Activated T-cell treated with anti-CD3 and anti-CD28 coated beads, Interleukin-2, amount 50 U/mL, for 48 hours (primary cell): ENCODE data around the gene RFNG.

Experiments
- DNase-seq, 2 experiments: peaks; one replicate each; pipeline ENCODE4 v3.0.0-alpha.2; 2020

Gene RFNG

DNA sequence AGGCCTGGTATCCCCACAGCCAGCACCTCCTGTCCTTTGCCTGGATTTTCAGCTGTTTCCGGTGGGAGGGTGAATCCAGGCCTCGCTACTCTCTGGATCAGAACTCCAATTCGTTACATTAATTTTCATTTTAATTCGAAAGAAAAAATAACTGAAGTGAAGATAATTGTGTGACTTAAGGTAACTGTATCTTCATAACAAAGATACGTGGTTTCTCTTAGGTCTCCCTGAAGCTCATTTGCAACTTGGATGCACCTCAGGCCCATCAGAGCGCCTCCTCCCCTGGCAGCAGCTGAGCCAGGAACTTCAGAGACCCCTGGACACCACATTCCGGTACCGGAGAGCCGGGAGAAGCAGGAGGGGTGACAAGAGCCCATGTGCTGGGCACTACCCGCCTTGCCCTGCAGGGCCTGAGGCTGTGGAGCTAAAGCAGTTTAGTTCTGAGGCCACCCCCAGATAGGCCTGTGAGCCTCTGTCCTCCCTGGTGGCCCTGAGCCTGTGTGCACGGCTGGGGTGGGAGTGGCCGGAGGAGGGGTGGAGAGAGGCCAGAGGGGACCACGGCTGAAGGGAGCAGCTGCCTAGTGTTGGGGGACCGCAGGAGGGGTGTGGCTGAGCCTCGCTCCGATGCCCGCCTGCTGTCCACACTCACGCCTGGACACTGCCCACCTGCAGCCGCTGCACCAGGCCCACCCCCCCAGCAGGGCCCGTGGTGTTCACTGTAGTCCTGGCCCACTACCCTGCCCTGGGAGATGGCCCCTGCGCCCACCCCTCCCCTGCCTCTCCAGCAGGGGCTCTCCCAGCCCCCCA, 25.4 kb upstream of the RFNG start:
- no peak for DNase-seq

DNA sequence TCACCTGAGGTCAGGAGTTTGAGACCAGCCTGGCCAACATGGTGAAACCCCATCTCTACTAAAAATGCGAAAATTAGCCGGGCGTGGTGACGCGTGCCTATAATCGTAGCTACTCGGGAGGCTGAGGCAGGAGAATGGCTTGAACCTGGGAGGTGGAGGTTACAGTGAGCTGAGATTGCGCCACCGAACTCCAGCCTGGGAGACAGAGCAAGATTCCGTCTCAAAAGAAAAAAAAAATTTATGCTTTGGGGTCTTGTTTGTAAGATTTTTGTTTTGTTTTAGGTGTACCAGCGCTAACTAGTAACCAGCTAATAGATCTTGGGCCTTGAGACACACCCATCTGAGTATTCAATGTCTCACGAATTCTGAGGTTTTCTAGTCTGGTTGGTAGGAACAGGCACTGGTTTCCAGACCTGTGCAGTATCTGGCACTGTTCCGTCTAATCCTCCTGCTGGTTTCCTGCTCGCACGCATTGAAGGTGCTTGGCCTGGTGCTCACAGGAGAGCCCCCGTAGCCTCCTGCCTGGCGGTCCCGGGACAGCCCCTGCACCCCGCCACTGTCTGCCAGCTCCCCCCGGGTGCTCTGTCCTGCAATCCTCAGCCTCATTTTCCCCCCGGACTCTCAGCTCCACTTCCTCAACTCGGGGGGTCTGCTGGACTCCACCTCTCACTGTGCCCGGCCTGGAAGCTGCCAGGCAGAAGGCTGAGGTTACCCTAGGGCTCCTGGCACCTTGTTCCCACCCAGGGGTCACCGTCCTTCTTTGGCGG, 24.6 kb upstream of the RFNG start:
- DNase-seq: no peak

GRCh38 chr17:82073446-82073845, 21.8 kb upstream of the RFNG start:
- DNase-seq: no peak

GRCh38 chr17:82072827-82073226, 21.2 kb upstream of the RFNG start:
- no peak for DNase-seq

GRCh38 chr17:82070611-82071010, 19.0 kb upstream of the RFNG start:
- DNase-seq: no peak

DNA sequence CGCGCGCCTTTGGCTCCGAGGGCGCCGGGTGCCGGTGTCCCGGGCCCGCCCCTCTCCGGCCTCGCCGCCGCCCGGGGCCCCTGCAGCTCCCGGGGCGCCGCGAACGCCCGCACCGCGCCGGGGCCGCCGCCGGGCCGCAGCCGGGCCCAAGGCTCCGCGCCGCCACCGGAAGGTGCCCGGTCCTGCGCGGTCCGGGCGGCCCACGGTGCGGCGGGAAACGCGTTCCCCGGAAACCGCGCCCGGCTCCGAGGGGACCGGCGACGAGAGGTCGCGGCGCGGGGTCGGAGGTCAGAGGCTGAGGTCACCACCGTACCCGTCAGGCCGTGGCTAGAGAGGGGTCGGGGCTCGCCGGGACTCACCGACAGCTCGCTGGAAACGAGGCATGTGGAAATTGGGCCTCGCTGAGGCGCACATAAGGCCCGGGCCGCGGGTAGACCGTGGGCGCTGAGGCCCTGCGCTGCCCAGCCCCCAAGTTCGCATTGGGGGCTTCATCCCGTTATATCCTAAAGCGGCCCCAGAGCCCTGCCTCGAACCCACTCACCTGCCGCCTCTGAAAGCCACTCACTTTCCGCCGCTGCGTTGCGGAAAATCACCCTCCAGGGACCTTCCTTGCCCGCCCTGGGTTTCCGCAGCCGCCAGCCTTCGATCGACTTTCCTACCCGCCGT, 14.2 kb upstream of the RFNG start, which contains the start of gene DUS1L:
TSS of gene DUS1L (minus strand) at position 167 of the 666 bp plus-strand sequence. CDS start 745 bp downstream, outside the sequence.
- DNase-seq: peak; percentile 80 to 86

- peak in 1 of 2 experiments; percentile 51 for DNase-seq
Measured at GRCh38 chr17:82065193-82065637, 13.6 kb upstream of the RFNG start.

DNA sequence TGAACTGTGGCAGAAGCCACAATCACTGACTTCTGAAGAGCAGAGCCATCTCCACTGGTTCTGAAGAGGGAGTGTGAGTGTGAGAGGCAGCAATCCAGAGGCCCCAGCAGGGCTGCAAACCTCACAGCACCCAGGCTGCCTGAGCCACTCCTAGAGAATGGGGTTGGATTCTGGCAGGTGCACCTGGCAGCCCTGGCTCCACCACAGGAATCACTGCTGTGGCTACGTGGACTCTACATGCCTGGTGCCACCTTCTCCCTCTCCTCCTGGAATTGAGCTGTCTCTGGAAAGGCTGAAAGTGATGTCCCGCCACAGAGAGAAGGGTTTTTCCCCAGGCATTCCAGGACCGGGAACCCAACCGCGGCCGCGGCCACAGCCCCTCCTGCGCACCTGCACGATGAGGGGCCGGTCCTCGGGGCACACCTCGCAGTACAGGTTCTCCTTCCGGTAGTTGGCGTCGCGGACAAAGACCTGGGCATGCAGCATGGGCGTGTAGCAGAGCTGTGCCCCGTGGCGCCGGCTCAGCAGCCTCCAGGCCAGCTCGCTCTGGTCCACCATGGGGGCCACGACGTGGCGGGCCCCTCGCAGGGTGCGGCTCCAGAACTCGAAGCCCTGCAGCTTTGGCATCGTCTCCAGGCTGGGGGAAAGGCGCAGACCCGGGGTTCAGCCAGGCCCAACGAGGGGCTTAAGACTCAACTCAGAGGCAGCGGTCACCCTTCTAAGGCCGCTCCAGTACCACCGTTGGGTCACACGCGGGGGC, 13.0 kb upstream of the RFNG start:
- no peak for DNase-seq

DNA sequence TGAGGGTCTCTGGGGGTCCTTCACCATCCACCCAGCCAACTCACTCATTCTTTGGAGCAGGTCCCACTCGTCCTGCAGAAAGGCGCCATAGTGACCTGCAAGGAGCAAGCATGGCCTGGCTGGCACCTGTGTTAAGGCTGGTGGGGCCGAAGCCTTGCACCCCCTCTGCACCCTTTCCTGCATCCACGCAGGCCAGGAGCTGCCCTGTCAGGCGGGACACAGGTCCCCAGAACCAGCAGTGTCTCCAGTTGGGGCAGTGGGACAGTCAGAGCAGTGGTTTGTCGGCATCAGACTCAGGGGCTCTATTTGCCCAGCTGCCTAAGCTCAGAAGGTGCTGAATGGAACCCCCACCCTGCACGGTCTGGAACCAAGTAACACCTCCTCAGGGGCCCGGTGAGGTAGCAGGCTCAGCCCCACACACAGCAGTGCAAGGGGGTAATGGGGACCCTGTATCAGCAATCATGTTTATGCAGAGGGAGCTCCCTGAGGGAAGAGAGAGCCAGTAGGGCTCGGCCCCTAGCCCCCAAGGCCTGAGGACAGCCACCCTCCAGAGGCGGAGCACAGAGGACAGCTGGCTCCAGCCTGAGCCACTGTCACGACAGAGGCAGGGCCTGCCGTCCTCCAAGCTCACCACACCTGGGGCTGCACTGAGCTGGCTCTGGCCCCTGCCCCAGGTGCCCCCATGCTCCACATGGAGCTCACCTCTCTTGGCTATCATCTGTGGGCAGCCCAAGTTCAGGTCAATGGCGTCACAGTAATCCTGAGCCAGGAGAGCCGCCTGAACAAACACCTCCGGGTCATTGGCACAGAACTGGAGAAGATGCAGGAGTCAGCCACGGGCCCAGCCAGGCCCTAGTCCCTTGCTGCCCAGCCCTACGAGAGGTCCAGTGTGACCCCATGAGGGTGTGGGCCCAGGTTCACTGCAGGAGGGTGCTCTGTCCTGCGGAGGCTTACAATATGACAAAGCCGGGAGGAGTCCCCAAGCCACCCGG, 12.1 kb upstream of the RFNG start:
- no peak for DNase-seq

GRCh38 chr17:82062984-82063368, 11.4 kb upstream of the RFNG start:
- DNase-seq: no peak

DNA sequence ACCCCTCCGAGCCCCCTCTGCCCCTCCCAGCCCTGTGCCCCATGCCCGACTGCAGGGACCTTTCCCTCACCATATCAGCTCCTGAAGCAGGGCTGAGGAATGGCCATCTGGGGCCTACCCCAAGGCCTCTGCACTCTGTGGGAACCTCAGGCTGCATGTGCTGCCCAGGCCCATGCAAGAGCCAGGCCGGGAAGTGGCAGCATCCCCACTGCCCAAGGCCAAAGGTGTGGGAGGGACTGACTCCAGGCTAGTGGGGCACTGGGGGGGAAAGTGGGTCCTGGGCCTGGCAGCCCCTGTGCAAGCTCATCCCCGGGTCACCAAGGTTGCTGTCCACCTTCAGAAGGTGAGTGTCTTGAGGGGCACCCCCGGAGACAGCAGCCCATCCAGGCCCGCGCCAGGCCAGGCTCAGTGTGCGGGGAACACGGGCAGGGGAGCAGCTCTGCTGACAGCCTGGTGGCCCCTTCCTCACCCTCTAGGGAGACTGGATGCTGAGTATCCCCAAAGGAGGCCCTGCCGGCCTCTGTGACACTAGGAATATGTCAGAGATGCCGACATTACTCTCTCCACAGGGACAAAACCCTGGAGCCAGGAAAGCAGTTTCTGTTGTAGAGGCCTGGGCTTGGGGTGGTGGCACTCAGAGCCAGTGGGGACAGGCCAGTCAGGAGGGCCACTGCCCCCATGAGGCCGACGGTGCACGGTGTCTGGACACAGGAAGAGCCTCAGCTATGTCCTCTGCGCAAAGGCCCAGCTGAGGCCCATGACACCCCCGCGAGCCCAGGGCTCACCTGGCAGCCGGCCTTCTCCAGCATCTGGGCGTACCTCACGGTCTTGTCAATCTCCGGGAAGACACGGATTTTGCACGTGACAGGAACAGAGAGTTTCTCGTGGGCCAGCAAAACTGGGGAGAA, 10.7 kb upstream of the RFNG start:
- DNase-seq: no peak

GRCh38 chr17:82061047-82061925, 9.7 kb upstream of the RFNG start:
- no peak for DNase-seq

DNA sequence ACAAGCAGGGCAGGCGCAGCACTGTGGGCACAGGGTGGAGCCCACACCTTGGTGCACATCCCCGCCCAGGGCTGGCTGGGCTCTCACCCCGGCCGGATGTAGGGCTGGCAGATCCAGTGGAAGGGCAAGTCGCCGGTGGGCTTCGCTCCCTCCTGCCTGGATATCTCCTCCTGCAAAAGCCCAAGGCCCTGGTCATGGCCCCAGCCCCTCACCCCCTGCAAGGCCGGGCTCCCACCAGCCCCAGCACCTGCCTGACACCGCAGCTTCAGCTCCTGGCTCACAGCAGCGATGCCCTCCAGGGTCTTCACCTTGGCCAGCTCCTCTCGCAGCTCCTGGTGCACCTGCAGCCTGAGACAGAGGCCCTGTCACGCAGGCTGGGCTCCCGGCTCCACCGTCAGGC, 9.0 kb upstream of the RFNG start:
- DNase-seq: no peak

DNA sequence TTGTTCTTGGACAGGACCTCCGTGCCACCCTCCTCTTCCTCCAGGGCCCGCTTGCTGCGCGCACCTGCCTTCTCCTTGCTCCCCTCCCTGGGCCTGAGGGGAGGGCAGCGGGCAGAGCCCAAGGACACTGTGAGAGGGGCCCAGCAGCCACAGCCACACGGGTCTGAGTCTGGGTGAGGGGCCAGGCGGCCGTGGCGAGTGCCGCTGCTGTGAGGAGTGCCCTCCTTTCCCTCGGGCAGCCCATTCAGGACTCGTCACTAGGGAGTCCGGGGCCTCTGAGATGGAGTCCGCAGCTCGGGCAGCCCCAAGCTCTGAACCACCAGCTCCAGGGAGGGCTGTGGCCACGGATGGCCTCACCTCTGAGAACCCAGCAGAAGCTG, 8.4 kb upstream of the RFNG start:
- DNase-seq: no peak

GRCh38 chr17:82059272-82060000, 7.8 kb upstream of the RFNG start:
- no peak for DNase-seq

DNA sequence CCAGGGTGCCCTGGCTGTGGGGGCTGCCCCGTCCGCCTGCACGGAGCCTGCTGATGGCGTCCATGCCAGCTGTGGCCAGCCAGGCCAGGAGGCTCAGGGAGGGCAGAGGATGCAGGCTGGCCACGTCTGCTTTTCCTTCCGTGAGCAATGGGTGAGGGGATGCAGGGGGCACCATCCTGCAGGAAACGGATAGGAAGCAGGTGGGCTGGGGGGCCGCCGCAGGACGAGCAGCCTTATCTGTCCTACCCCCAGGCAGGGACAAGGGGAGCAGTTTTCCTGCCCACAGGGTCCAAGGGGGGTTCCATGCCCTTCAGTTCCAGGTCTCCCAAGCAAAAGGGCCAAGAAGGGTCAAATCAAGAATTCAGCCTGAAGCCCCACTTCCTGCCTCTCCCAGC, 7.2 kb upstream of the RFNG start:
- no peak for DNase-seq

DNA sequence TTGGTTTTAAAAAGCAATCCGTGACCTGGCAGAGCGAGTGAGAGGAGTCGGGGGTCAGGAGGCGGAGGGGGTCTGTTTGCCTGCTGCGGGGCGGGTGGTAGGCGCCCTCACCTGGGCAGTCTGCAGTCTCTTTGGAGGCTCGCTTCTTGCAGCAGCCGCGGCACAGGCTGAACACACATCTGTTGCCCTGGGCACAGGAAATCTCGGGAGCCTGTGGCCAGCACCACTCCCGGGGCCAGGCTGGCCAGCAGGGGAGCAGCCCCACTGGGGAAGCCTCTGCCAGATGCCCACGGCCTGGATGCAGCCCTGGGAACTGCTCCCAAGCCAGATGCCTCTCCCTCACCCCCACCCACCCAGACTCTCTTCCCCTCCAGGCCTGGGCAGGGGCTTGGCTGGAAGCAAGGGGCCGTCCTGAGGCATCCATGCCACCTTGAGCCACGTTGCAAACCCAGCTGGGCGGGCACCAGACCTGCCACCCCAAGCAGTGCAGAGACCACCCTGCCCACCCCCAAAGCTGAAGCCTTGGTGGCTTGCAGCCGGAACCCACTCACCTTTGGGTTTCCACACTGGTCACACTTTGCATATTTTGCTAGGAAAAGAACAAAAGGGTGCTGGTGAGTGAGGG, 6.7 kb upstream of the RFNG start:
- DNase-seq: no peak
